GM19455 (cell line): ENCODE data around the gene CETN3.

Experiments
- ATAC-seq: cut with Tn5 transposase; IDR thresholded peaks from one replicate; pipeline ENCODE4 v1.9.1; 2021; ENCODE audit not compliant: unreplicated experiment

Gene CETN3

GRCh38 chr5:90409318-90410177 lies at the start of gene CETN3:
TSS of gene CETN3 (minus strand) at chr5:90409756. CDS start at chr5:90409661, 95 bp downstream.
- ATAC-seq, result peak; percentile 96

- ATAC-seq, result no peak
These were observed 37.4 kb upstream of the CETN3 start for GRCh38 chr5:90446961-90447360.

DNA sequence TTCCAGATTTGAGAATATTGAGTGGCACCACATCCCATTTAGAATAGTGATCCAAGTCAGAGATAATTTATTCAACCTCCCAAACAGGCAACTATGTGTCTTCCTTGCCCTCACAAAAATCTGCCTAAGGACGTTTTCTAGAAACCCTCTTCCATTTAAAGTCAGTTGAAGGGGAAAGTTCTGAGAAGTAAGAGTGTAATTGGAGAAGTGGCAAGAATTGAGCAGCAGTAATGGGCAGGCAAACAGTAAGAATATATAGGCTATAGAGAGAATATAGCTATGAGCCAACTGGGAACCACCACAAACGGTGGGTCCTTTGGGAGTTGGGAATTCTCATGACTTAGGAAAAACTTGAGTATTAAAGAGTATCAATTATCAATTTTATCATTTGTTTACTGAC lies 31.1 kb upstream of the CETN3 start:
- no peak for ATAC-seq

DNA sequence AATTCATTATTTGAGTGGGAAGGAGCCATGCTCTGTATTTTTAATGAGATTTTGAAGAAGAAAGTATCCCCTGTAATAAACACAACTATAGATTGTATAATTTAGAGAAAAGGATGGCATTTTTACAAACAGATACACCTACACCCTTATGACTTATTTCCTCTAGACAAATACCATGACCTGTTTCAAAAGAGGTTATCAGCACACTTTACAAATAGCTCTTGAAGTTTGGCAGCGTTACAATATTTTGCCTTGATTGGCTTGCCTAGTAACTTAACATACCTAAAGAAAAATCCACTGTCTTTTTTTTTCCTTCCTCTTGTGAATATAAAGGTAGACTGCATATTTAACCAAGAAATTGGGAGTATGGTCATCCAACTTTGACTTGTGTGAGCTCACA lies 28.5 kb upstream of the CETN3 start:
- ATAC-seq, result no peak

- no peak for ATAC-seq
These were observed 28.1 kb upstream of the CETN3 start for GRCh38 chr5:90437663-90438062.

- no peak for ATAC-seq
These were observed 24.7 kb upstream of the CETN3 start for GRCh38 chr5:90434116-90434714.

- no peak for ATAC-seq
These were observed 14.7 kb upstream of the CETN3 start for GRCh38 chr5:90424245-90424644.

DNA sequence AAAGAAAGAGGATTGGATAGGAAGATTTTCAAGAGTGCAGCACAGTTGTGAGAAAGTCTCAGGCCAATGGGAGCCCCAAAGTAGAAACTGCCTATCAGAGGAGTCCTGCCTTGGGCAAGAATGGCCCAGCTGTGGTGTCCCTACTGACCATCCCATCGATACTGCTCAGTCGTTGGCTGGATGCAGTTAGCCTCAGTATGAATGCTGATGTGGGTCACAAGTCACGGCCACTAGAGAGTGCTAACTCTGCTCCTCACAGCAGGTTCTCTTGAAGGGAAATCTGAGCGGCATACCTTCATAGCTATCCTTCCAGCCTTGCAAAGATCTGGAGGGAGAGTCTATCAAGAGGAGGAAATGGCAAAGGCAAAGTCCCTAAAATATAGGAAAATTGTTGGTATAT lies 11.6 kb upstream of the CETN3 start:
- ATAC-seq, result no peak

DNA sequence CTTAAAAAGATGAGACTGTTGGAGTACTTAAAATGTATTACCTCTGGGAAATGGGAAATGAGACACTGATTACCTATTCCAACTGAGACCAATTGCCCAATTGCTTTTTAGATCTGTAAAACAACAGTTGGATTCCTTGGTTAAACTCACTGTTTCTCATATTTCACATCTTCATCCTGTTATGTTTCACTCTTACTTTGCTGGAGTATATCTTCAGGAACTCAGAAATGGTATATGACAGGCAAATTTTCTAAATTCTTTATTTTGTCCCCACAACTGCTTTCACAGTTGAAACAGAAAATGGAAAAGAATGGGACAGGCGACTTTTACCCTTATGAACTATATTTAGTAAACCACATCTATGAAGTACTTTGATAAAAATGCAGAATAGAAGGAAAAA lies 8.7 kb upstream of the CETN3 start:
- no peak for ATAC-seq

DNA sequence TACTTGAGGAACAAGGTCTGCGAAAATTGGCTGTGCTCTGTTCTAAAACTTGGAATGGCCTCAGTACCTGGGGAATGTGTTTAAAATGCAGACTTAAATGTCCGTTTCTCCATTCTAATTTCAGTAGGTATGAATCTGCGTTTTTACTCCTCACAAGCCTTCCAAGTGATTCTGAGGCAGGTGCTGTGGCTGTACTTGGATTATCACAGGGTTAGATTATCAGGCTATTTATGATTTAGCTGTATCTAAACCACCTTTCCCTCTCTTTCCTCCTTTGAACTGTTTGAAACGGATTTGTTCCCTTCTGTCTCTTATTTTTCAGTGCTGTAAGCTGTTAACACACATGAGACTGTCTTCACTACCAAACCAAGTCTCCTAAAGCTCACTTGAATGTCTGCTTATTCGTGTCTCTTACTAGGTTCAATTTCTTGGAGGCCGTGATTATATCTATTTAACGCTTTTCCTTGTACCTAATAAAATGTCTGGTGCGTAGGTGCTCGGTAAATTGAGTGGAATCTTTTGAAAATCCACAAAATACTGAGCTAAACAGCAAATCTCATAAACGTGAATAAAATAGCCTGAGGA lies 714 bp upstream of the CETN3 start:
- ATAC-seq, result no peak

DNA sequence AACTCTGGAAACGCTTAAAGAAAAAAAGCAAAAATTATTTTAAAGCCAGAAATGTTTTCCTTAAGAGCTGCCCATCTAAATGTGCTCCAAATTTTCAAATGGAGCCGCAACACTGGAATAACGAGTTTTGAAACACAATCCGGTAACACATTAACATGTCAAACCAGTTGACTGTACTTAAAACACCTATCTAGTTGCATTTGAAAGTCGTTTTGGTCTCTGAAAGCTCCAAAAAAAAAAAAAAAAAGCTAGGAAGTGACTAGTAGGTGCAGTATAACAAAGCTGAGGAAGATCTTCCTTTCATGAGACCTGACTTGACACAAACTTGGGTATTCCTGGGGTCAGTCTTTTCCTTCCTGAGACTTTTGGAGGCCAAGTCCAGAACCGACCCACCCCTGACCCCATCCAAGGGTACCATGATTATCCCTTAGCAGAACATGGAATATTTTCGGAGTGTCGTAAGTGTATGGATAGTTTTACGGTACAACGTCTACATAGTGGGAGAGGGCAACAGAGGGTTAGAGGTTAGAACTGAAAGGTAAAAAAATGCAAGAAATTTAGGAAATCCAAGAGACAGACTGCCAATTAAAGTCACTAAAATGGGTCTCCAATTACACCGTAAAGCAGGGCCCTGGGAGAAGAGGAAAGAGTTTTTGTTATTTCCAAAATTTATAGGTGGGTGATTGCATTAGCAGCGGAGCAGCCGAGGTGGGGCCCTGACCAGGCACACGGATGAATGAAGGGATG lies 812 bp downstream of the CETN3 start:
- peak; percentile 2 for ATAC-seq

DNA sequence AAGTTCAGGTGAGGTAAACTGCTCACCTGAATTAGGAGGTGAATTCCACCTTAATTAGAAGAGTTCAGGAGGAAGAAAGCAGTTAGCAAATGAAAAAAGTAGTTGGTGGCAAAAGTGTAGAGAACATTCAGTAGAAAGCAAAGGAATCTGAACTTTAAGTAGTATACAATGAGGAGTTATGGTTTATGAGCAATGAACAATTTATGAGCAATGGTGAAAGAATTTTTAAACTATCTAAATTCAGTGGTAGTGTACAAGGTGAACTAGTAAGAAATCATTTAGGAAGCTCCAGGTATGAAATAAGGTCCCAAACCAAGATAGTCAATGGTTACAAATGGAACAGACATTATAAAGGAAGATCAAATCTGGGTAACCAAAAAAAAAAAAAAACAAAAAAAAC lies 3.1 kb downstream of the CETN3 start:
- no peak for ATAC-seq

DNA sequence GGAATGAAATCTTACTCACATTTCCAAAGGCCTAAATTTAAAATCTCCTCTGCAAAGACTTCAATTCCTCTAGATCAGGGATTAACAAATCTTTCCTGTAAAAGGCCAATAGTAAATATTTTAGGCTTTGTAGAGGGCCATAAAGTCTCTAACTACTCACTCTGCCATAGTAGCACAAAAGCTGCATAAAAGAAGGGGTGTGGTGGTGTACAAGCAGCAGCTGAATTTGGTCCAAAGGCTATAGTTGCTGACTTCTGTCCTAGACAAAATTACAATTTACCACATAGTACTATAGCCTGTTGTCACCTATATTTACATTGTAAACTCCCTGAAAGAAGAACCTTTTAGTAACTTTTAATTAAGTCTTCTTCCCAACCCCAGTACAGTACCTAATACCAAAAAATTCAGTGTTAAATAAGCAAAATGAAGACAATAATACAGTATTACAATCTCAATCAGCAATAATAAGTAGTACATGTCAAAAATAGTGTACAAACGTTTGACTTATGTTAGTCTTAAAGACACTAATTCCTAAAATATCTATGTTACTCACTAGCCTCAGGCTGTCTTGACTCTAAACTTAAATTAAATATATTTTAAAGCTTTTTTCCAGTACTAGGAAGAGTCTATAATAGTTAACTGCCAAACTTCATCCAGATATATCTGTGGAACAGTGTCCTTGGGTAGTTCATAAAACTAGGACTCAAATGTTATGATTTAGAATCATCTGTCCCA lies 6.9 kb downstream of the CETN3 start:
- no peak for ATAC-seq

DNA sequence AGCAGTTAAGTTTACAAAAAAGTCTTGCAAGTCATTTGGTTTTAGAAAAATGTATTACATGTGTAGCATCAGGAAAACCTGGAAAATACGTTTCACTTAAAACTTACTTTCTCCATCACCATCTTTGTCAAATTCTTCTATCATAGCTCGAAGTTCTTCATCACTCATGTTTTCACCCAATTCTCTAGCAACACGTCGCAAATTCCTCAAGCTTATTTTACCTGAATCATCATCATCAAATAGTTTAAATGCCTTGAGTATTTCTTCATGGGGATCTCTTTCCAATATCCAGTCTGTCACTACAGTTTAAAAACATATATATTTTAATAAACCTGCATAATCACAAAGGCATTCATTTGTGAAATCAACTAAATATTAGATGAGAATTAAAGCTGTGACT lies 10.3 kb downstream of the CETN3 start:
- no peak for ATAC-seq

DNA sequence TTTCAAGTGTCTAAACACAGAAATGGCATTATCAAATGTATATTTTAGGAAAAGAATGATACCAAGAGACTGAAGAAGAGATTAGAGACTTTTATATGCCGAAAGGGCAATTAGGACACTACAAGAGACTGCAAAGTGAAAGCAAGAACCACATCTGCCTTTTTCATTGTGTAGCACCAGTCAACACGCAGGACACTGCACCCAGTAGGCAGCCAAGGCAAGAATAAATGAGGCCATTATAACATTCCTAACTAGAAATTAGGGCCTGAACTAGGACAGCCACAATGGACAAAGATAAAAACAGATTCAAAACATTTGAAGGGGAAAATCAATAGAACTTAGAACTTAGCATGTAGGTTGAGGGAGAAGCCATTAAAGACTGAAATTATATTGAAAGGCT lies 10.8 kb downstream of the CETN3 start:
- no peak for ATAC-seq

DNA sequence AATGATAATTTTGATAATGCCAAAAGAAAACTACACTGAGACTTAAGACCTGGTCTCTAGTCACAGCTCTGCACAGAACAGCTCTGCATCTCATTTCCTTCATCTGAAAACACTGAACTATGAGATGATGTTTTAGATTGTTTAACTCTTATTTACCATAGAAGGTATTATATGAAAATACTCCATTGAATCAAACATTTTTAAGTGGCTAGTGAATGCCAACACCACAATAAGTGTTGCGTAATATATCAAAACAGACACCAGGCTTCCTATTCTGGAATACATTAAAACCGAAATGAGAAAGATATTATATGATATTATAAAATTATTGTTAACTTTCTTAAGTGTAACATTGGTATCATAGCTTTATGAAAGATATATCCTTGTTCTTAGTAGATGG lies 14.6 kb downstream of the CETN3 start:
- no peak for ATAC-seq

DNA sequence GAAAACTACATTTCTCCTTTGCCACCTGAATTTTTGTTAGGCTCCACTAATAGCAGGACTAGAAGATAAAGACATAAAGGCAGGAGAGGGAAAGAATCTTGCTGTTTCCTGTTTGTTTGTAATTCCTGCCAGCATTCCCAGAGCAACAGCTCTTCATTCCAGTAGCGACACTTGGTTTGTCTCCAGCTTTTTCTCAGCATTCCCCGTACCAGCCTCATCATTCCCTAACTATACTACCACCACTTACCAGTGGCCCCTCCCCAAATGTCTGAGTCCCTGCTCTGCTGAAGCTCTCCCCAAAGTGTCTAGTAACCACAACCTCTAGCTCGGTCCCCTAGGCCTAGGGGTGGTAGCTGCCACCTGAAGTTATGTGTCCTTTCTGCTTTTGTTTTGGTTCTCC lies 18.6 kb downstream of the CETN3 start:
- no peak for ATAC-seq

DNA sequence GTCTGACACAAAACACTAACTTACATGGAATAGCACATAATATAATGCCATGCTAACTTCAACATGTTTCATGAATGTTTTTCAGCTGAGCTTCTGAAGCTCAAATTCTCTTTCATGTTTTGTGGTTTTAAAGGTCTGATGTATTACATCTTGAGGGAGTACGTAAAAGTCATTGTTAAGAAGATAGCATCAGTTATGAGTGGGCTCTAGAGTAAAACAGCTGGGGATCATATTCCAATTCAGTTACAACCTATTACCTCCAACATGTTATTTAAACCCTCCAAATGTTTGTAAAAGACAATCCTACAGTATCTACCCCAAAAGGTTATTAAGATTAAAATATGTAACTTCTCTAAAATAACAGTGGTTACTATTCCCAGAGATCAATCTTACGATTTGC lies 19.2 kb downstream of the CETN3 start:
- ATAC-seq, result no peak

GRCh38 chr5:90387508-90387907 lies 22.0 kb downstream of the CETN3 start:
- no peak for ATAC-seq

DNA sequence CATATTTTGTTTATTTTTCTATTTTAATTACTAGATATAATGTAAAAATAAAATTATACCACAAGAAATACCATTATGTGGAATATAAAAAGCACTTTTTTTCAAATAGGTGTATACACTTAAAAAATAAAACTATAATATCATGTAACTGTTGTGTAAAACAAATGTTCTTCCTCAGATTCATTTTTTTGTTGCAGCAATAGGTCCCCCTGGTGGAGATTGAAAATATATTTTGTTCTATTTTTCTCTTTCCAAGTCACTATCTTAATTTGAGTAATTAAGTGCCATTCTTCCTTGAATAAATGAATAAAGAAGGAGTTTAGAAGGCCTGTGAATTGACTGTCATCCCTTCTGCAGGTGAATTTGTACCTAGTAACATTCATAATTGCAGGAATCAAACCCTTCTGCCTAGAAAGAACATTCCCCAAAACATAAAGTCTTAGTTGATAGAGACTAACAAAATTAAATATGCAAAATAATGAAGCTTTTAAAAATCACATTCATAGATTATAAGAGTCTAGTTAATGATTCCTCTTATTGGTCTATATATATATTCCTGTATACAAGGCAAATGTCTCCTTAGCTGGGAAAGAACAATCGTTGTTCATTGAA lies 23.4 kb downstream of the CETN3 start:
- ATAC-seq, result no peak

DNA sequence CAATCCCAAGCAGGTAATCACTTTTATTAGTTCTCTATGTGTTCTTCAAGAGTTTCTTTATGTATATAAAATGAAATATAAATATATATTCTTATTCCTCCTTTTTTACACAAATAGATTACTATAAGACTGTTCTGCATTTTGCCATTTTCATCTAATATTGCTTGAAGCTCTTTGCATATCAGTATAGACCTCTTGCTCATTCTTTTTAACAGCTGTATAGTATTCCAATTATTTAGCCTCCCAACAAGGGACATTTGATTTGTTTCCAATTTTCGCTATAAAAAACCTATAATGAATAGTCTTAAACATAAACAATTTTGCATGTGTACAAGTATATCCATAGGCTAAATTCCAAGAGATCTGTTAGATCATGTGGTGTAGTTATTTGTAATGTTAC lies 25.2 kb downstream of the CETN3 start:
- no peak for ATAC-seq
